COLO668 (cell line): ENCODE measurements around the gene UBC.
"Not testable (repeated sequence)": the region's sequence is repeated elsewhere in the genome, so short reads cannot be mapped to it uniquely, and the experiment has no call there.

Experiments
- DNase-seq: peaks from one replicate; lab custom pipeline; 2025; ENCODE audit not compliant: unreplicated experiment; lab: John Stamatoyannopoulos, UW

Gene UBC

DNA sequence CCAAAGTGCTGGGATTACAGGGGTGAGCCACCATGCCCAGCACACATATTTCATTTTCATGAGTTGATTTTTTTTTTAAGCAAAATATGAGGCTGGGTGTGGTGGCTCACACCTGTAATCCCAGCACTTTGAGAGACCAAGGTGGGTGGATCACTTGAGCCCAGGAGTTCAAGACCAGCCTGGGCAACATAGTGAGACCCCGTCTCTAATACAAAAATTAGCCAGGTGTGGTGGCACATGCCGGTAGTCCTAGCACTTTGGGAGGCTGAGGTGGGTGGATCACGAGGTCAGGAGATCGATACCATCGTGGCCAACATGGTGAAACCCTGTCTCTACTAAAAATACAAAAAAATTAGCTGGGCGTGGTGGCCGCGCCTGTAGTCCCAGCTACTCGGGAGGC, 17.1 kb upstream of the UBC start:
- DNase-seq: not testable (repeated sequence)

GRCh38 chr12:124930586-124930985, 16.1 kb upstream of the UBC start:
- no peak for DNase-seq

GRCh38 chr12:124929649-124930419, 15.4 kb upstream of the UBC start:
- no peak for DNase-seq

DNA sequence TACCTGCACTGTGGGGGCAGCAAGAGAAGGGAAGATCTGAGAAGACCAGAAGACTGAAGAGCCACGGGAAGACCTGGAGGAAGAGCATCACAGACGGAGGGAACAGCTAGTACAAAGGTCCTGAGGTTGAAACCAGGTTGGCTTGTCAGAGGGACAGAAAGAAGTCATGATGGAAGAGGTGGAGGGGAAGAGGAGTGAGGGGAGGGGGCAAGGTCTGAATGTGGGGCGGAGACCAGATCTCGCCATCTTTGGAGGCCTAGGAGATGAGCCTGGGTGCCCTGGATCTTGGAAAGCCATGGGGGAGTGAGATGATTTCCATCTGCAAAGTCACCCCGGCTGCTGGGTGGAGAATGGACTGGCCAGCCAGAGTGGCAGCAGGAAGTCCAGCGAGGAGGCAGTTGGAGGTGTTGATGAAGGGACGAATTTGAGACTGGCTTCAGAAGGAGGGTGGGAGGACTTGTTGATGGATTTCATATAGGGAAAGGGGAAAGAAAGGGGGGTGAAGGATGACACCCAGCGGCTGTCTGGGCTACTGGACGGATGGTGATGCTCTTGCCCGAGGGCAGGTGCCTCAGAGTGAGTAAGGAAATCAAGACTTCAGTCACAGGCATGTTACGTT, 14.6 kb upstream of the UBC start:
- no peak for DNase-seq

- no peak for DNase-seq
Measured at GRCh38 chr12:124928095-124928911, 13.9 kb upstream of the UBC start.

GRCh38 chr12:124927201-124928094, 13.0 kb upstream of the UBC start:
- DNase-seq: no peak

- not testable (repeated sequence) for DNase-seq
Measured at GRCh38 chr12:124925782-124926181, 11.3 kb upstream of the UBC start.

DNA sequence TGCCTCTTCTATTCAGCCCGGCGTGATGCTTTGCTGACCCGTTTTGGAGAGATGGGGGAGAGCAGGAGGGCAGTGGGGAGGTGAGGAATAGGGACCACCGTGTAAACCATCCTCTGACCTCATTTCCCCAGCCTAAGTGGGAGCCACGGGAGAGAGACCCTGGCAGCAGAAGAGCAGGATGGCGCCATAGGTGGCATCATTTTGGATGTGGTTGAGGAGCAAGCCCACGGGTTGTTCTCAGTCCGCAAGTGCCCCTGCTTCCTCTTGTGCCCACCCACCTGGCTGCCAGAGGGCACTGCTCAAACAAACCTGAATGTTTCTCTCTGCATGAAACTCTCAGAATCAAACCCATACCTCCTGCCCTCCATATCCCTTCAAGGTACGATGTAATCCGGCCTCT, 10.7 kb upstream of the UBC start:
- no peak for DNase-seq

DNA sequence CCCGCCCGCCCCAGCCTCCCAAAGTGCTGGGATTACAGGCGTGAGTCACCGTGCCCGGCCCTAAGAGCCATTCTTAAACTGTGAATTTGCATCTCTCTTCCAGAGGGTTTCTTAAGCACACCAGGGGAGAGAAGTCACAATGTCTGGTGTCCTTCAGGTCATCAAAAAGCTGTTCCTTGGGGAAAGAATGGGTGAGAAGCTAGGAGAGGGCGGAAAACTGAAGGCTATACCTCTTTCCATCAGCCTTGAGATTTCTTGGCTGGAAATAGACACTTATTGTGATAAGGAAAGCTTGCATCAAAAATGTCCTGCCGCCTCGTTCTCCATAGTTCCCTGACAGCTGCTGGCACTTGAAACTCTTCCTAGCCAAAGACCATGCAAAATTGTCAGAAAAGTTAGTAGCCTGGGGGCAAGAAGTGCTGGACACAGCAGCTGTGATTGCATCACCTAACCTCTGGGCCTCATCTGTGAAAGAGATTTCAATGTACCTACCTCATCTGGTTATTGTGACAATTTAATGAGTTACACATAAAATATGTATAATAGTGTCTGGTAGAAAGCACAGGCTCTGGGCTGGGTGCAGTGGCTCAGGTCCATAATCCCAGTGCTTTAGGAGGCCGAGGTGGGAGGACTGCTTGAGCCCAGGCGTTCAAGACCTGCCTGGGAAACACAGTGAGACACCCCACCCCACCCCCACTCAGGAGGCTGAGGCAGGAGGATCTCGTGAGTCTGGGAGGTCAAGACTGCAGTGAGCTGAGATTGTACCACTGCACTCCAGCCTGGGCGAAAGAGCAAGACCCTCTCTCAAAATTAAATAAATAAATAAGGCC, 9.7 kb upstream of the UBC start:
- DNase-seq: no peak

GRCh38 chr12:124921200-124922031, 7.0 kb upstream of the UBC start:
- no peak for DNase-seq

DNA sequence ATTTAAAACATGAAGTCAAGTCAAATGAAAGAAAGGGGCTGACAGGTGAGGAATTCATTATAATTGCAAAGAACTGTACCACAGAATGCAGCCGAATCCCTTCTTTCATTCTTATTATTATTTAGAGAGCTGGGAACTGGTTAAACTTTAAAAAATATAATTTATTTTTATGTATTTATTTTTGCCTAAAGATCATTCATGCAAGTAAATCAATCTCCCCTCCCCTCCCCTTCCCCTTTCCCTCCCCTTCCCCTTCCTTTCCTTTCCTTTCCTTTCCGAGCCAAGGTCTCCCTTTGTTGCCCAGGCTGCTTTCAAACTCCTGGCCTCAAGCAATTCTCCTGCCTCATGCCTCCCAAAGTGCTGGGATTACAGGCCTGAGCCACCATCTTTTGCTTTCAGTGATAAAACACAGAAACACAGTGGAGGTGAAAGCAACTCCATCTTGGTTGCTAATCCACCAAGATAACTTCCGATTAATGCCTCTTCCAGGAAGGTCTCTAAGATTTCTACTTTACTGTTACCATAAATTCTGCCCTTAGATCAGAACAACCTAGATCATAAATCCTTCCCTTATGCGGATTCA, 6.0 kb upstream of the UBC start:
- no peak for DNase-seq

- no peak for DNase-seq
Measured at GRCh38 chr12:124919521-124920352, 5.3 kb upstream of the UBC start.

DNA sequence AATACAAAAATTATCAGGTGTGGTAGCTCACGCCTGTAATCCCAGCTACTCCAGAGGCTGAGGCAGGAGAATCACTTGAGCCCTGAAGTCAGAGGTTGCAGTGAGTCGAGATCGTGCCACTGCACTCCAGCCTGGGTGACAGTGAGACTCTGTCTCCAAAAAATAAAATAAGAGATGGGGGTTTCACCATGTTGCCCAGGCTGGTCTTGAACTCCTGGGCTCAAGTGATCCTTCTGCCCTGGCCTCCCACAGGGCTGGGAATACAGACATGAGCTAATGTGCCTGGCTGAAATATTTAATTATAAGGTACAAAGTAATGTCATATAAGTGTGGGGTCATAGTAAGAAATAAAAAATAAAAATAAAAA, 4.2 kb upstream of the UBC start:
- not testable (repeated sequence) for DNase-seq

GRCh38 chr12:124917841-124918621, 3.6 kb upstream of the UBC start:
- DNase-seq: no peak

DNA sequence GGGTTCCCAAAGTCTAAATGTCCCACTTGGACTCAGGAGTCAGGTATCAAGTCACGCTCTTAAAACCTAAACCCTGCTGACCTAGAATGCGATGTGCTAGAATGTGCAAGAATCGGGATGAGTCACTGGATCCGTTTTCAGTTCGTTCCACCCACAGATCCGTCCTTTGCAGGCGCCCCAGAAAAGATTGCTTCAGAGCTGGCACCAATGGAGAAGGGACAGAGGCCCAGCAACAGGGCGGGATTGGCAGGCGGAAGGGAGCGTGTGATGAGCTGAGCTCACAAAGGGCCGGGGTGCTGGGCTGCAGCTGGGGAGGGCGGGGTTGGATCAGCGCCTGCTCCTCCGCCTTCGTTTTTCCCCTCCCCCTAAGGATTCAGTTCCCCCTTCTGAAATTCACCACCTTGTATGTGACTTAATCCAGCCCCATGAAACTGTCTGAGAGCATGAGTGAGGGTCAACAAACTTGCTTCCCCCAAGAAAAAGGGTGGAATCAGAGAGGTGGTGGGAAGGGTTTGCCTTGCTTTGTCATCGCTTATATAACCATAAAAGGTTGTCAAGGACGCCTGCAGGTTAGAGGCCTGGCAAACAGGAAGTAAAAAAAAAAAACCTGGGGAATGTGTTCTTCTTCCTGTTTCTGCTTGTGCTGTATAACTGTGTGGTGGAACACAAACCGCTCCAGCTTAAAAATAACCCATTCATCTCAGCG, 2.8 kb upstream of the UBC start:
- no peak for DNase-seq

DNA sequence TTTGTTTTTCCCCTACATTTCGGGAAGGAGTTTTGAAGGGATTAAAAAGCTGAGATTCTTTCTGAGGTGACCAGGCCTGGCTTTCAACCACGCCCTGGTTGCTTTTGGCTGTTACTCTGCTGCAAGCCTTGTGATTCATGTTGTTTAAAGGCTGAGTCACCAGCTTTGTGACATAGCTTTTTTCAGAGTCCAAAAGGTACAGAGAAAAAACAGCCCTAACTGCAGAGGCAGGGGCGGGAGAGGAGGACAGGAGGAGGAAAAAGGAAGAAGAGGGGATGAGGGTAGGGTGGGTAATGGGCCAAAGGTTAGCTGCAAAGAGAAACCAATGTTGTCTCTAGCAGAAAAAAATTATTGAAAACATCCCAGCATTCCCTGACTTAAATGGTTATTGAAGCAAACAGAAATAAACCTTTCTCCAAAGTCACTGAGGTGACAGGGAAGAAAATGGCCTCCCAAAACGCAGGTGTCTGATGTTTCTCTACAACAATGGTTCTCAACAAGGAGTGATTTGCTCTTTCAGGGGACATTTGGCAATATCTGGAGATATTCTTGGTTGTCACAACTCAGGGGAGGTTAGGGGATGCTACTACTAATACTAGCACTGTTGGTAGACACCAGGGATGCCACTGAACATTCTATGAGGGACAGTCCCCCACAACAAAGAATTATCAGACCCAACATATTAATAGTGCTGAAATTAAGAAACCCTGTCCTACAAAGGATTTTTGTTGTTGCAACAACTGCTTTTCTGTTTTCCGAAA, 2.1 kb upstream of the UBC start:
- DNase-seq: no peak
